AG09319 (cell line): Measurements from ENCODE around the gene RAD52.

Experiments used
- DNase-seq: peaks from one replicate; pipeline ENCODE4 v3.0.0-alpha.2; 2010; ENCODE audit warnings: low read depth; ENCODE audit errors: extremely low read depth
- TF ChIP-seq, protein P1 (sequence below): IDR thresholded peaks from 2 replicates; pipeline ENCODE4 v1.5.1; 2011; ENCODE audit warnings: low read depth, mild to moderate bottlenecking, inconsistent platforms, low read length, moderate library complexity

The RAD52 gene

DNA sequence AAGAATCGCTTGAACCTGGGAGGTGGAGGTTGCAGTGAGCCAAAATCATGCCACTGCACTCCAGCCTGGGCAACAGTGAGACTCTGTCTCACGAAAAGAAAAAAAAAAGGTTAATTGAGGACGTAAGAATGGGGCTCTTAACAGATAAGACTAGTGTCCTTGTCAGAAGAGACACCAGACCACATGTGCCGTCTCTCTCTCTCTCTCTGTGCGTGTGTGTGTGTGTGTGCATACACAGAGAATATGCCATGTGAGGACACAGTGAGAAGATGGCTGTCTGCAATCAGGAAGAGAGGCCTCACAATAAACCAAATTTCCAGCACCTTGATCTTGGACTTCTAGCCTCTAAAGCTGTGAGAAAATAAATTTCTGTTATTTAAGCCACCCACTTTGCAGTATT lies 29.9 kb upstream of the RAD52 start:
- DNase-seq, result no peak
- TF ChIP-seq, protein P1, sequence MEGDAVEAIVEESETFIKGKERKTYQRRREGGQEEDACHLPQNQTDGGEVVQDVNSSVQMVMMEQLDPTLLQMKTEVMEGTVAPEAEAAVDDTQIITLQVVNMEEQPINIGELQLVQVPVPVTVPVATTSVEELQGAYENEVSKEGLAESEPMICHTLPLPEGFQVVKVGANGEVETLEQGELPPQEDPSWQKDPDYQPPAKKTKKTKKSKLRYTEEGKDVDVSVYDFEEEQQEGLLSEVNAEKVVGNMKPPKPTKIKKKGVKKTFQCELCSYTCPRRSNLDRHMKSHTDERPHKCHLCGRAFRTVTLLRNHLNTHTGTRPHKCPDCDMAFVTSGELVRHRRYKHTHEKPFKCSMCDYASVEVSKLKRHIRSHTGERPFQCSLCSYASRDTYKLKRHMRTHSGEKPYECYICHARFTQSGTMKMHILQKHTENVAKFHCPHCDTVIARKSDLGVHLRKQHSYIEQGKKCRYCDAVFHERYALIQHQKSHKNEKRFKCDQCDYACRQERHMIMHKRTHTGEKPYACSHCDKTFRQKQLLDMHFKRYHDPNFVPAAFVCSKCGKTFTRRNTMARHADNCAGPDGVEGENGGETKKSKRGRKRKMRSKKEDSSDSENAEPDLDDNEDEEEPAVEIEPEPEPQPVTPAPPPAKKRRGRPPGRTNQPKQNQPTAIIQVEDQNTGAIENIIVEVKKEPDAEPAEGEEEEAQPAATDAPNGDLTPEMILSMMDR, result no peak

DNA sequence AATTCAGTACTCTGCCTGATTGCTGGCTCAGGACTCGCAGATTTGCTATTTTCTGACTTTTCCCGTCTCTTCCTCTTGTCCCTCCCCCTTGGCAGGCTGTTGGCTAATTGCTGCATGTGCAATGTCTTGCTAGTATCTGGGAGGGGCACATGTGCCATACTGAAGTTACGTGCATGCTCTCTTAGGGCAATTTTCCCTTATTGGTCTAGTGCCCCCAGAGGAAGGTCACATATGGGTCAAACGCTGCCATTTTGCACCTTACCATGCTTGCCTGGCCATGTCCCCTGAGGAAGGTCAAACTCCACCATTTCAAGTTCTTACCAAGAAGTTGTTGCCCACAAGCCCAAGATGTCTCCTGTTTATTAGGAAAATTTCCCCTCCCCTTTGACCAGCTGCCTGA lies 27.7 kb upstream of the RAD52 start:
- TF ChIP-seq, protein P1, result no peak

DNA sequence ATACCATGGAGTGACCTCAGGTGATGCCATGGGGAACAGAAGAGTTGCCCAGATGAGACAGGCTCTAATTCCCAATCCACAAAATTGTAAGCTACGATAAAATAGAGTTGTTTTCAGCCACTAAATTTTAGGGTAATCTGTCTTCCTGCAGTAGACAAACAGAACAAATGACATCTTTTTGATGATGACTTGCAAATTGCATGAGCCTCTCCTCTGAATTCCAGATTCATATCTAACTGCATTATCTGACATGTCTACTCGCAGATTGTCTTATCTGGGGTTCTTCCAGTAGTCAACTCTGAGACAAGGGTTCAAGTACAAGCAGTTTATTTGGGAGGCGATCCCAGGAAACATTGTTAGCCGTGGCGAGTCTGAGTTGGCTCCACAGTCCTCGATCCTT lies 27.1 kb upstream of the RAD52 start:
- no peak for DNase-seq
- TF ChIP-seq, protein P1, result no peak

More for the DNA sequence above, 27.7 kb upstream of the RAD52 start:
- no peak for DNase-seq

DNA sequence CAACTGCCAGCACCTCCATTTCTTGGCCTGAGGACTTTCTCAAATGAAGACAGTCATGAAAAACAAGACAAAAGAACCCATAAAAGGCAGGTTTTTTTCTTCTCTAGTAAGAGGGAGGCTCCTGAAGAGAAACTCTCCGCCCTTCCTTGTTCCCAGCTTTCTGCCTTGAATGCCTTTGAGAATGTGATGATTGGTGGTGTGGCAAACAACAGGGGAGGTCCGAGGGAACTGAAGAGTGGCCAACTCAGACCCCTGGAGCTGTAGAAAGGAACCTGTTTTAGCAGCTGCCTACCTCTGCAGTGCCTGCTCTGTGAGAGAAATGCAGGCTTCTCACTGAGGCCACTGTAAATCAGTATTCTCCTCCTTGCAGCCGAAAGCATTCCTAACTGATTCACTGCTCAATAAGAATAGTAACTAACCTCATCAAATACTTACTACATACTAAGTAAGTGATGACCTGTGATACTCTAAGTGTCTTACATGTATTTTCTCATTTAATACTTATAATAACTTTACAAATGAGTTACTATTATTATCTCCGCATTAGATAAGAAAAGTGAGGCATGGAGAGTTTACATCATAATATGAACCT lies 24.9 kb upstream of the RAD52 start:
- TF ChIP-seq, protein P1, result no peak
- DNase-seq, result no peak

DNA sequence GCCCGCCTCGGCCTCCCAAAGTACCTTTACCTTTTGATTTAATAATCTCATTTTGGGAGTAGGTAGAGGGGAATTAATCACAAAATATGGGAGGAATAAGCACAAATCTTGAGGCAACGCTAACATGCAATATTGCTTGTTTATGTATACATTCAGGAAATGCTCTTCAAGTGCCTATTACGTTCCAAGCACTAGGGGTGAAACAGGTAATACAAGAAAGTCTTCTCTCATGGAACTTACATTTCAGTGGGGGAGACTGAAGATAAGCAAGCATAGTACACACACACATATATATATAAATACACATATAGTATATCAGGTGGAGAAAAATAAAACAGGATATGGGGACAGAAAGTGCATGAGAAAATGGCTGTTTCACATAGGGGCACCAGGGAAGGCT lies 22.5 kb upstream of the RAD52 start:
- DNase-seq, result no peak
- TF ChIP-seq, protein P1, result no peak

DNA sequence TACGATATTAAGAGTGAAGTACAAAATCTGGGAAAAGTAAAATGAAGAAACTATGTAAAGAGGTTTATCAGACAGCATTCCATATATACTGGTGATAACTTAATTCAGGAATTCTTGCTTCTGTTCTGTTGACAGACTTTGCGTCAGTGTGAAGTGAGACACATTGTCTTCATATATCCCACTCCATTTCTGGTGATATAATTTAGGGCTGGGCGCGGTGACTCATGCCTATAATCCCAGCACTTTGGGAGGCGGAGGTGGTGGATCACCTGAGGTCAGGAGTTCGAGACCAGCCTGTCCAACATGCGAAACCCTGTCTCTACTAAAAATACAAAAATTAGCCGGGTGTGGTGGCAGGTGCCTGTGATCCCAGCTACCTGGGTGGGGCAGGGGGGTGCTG lies 20.3 kb upstream of the RAD52 start:
- no peak for DNase-seq
- TF ChIP-seq, protein P1, result no peak

DNA sequence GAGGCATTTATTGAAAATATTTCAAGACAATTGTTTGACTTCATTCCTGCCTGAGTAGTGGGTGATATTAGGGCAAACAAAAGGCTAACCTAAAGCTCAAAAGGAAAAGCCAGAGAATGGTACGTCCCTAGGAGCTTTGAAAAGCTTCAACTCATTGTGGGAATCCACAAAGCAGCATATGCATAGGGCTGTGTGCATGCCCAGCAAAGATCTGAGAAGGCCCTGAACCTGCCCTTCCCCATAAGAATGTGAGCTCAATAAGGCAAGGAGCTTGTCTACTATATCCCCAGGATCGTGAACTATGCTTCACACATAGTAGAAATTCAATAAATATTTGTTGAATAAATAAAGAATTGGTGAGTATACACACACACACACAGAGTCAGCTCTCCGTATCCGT lies 19.1 kb upstream of the RAD52 start:
- TF ChIP-seq, protein P1, result no peak
- DNase-seq, result no peak
